Heart left ventricle (tissue), 16 donors: Measurements from ENCODE around the gene TMEM270. TPM values are rescaled to one million over a fixed set of nuclear protein-coding genes. Genes with fewer than 3 reads are reported as not detected.

Experiments
- ATAC-seq, 4 donors: fragments of 200-7000 bp; cut with Tn5 transposase; one replicate each; pipeline ENCODE4 v1.9.1; 2020 to 2022; ENCODE audit warnings: moderate library complexity in 4 of 4, mild to moderate bottlenecking in 3 of 4, moderate number of reproducible peaks in 1 of 4
- DNase-seq, 5 donors: peaks; one replicate each; pipeline ENCODE4 v3.0.0-alpha.2; 2020
- H3K27ac ChIP-seq, 12 donors: fragments of 200-600 bp; sonication (generic) in 4 of 12; one replicate each; pipeline versions ENCODE4 v1.5.0 to v1.8.0; 2016 to 2022; ENCODE audit warnings: mild to moderate bottlenecking in 2 of 12
- H3K27me3 ChIP-seq, 9 donors: fragments of 200-600 bp; sonication (generic) in 2 of 9; one replicate each; pipeline versions ENCODE4 v1.5.1 to v1.8.0; 2016 to 2022; ENCODE audit warnings: mild to moderate bottlenecking in 3 of 9
- H3K36me3 ChIP-seq, 9 donors: fragments of 200-600 bp; sonication (generic) in 2 of 9; one replicate each; pipeline versions ENCODE4 v1.5.0 to v1.8.0; 2018 to 2022; ENCODE audit warnings: mild to moderate bottlenecking in 2 of 9
- H3K4me1 ChIP-seq, 12 donors: fragments of 200-600 bp; sonication (generic) in 4 of 12; one replicate each; pipeline versions ENCODE4 v1.5.0 to v1.8.0; 2016 to 2022; ENCODE audit warnings: mild to moderate bottlenecking in 3 of 12
- H3K4me3 ChIP-seq, 12 donors: fragments of 200-600 bp; sonication (generic) in 4 of 12; one replicate each; pipeline versions ENCODE4 v1.5.0 to v1.8.0; 2017 to 2022; ENCODE audit warnings: mild to moderate bottlenecking in 9 of 12, moderate library complexity in 4 of 12
- H3K9me3 ChIP-seq, 12 donors: fragments of 200-600 bp; sonication (generic) in 4 of 12; one replicate each; pipeline versions ENCODE4 v1.5.0 to v1.8.0; 2016 to 2022; ENCODE audit warnings: mild to moderate bottlenecking in 1 of 12
- CTCF ChIP-seq, 12 donors: fragments of 200-600 bp; sonication (generic) in 4 of 12; IDR thresholded peaks; one replicate each; pipeline versions ENCODE4 v1.5.0 to v1.8.0; 2018 to 2022; ENCODE audit warnings: antibody characterized with exemption in 12 of 12, mild to moderate bottlenecking in 5 of 12
- POLR2A ChIP-seq, 2 donors: fragments of 450-650 bp; IDR thresholded peaks; one replicate each; pipeline ENCODE4 v1.6.1; 2017; ENCODE audit warnings: antibody characterized with exemption in 2 of 2, mild to moderate bottlenecking in 2 of 2, moderate library complexity in 2 of 2
- WGBS, 4 donors: extraction: QIAGEN DNeasy Blood & Tissue Kit in 2 of 4; methylation state at CpG; one replicate each; pipeline versions ENCODE4 v1.1.5 to v1.1.7; 2013 to 2018; 5-methylcytosine and 5-hydroxymethylcytosine counted together
- intact Hi-C, 10 donors: fragments of 100-400 bp; cut with DNase I; formaldehyde crosslinking; loops; one replicate each; pipeline versions ENCODE4 v1.11.1 to v1.14.2; 2022
- polyA plus RNA-seq, 2 donors: library from polyadenylated mRNA; stranded (reverse); fragments of 200-250 nt; gene quantifications; one replicate each; pipeline ENCODE4 v1.2.3, GENCODE V29; 2013
- total RNA-seq, 9 donors: library from RNA; depleted of rRNA in 2 of 9; stranded (reverse); fragments of >200 nt in 2 of 9; fragmentation: NEBNext Ultra II Directional in 3 of 9; extraction: Animal tissue kit (Norgen Biotek cat#: 25700) in 3 of 9; gene quantifications; one replicate each; pipeline versions ENCODE4 v1.1.0 to v1.2.4, GENCODE V29; 2016 to 2023
- donor health status: ischemic (EF 13 %, LVEDD 7.1; RV severe dilation, severe dysfunction).
- donor health status: healthy with polysubstance abuse.
- donor health status: DM: no; HTN: yes; CAD: no.
- donor health status: DM: no; HTN: no; CAD: no.
- donor health status: ischemic (EF 25% LVEDD 6.9; RV normal size, moderate dysfunction).
- donor health status: ischemic (EF 25% LVEDD 5.7; RV mildly dilated, moderate dysfunction).
- donor health status: healthy.
- donor health status: DM: yes; HTN: yes; CAD: no.
- donor health status: ischemic (EF 35%, LVEDD 5.7; RV mildly dilated, moderate dysfunction).
- donor health status: nonischemic (EF 11% LVEDD 7.7; RV severe dilation, severe dysfunction).
- donor health status: DM: yes; HTN: yes; CAD: no.
- donor health status: PGD.
- donor health status: ischemic (EF 29% LVEDD 5.4; RV normal size, mild dysfunction).
- donor health status: nonischemic (EF 23%, LVEDD 6.1; RV moderate dilation, normal function).

The TMEM270 gene
- total and polyA plus RNA-seq, 11 donors: not detected

GRCh38 chr7:73885975-73886798 is 25.2 kb downstream of the TMEM270 start:
- no peaks in the 10 kb centered on the region for H3K36me3 ChIP-seq
- DNase-seq (peak; percentile 63 to 85 (median 79)), ATAC-seq (peak; percentile 69 to 76 (median 72))
- 15 to 20% (median 19%) methylated on average over 22 to 25 of the region's 25 CpGs for WGBS, 4 donors
- peak overlapping the region in 1 of 12 donors; percentile 24 for H3K4me3 ChIP-seq
- no peak for TF ChIP-seq POLR2A (IDR thresholded peaks at IDR 0.05)
- no peak for TF ChIP-seq CTCF (IDR thresholded peaks at IDR 0.05)
- H3K27me3 ChIP-seq: peaks cover 0 to 5% (median 0%) of the 10 kb centered on the region in 9 donors
- peak overlapping the region; percentile 45 to 86 (median 67) for H3K27ac ChIP-seq
- H3K4me1 ChIP-seq: peaks cover 7 to 52% (median 25%) of the 10 kb centered on the region in 12 donors
- intact Hi-C loops: no loop called here
- H3K9me3 ChIP-seq: no peaks in the 10 kb centered on the region

- no peak overlapping the region for H3K4me3 ChIP-seq
- 85 to 100% (median 89%) methylated on average over 5 of the region's 5 CpGs for WGBS, 4 donors
- peak overlapping the region in 1 of 12 donors; percentile 71 for H3K27ac ChIP-seq
- H3K4me1 ChIP-seq: peaks cover 4 to 50% (median 18%) of the 10 kb centered on the region in 12 donors
- no peaks in the 10 kb centered on the region for H3K9me3 ChIP-seq
- no peaks in the 10 kb centered on the region for H3K36me3 ChIP-seq
- DNase-seq (no peak), ATAC-seq (no peak)
- intact Hi-C loops: no loop called here
- no peak for TF ChIP-seq CTCF (IDR thresholded peaks at IDR 0.05)
- TF ChIP-seq POLR2A (IDR thresholded peaks at IDR 0.05): no peak
- H3K27me3 ChIP-seq: peaks cover 0 to 5% (median 0%) of the 10 kb centered on the region in 9 donors
Measured at GRCh38 chr7:73887762-73888161, 26.8 kb downstream of the TMEM270 start.

GRCh38 chr7:73888959-73889358 is 28.0 kb downstream of the TMEM270 start:
- Histone ChIP-seq H3K36me3 (no peaks in the 10 kb centered on the region), H3K27me3 (peaks cover 0 to 5% (median 0%) of the 10 kb centered on the region in 9 donors), H3K4me3 (no peak overlapping the region), H3K27ac (no peak overlapping the region), H3K4me1 (peaks cover 4 to 62% (median 28%) of the 10 kb centered on the region in 12 donors), H3K9me3 (no peaks in the 10 kb centered on the region)
- intact Hi-C loops: no loop called here
- ATAC-seq: no peak
- TF ChIP-seq POLR2A (IDR thresholded peaks at IDR 0.05) (no peak), CTCF (IDR thresholded peaks at IDR 0.05) (no peak)
- WGBS, 4 donors: 81 to 87% (median 84%) methylated on average over 4 to 6 of the region's 6 CpGs
- DNase-seq: no peak

- Histone ChIP-seq H3K4me1 (peaks cover 4 to 73% (median 31%) of the 10 kb centered on the region in 12 donors), H3K27ac (peak overlapping the region in 6 of 12 donors; percentile 10 to 70 (median 30)), H3K27me3 (peaks cover 0 to 5% (median 0%) of the 10 kb centered on the region in 9 donors), H3K4me3 (no peak overlapping the region), H3K9me3 (peaks cover 0 to 7% (median under 1%) of the 10 kb centered on the region in 12 donors), H3K36me3 (no peaks in the 10 kb centered on the region)
- intact Hi-C loops: loop anchor here in 2 of 10 donors (5.0 kb wide), 1 partner anchor 137 kb away; the partner anchor contains the start of gene ELN (in 2 of the 2)
- ATAC-seq (no peak), DNase-seq (no peak)
- 85 to 86% (median 86%) methylated on average over 16 of the region's 16 CpGs for WGBS, 4 donors
- TF ChIP-seq POLR2A (IDR thresholded peaks at IDR 0.05) (no peak), CTCF (IDR thresholded peaks at IDR 0.05) (no peak)
Measured at GRCh38 chr7:73890555-73891147, 29.7 kb downstream of the TMEM270 start.
